ENCODE measurements around the gene CCDC32.

CCDC32 gene

DNA sequence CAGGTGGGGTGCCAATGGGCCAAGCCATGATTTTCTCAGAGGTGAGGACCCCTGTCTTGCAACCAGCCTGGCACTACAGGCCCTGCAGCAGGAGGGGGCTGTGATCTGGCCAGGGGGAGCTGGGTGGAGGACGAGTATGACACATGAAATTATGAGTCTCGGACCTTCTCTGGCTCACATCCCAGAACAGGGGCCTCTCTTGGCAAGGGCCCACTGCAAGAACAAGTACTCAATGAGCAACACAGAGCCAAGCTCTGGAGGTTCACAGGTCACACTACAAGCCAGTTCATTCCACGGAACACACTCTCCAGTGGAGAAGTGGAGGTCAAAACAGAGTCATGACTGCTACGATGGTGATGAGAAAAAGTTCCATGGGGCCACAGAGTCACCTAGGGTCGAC lies 28.3 kb downstream of the CCDC32 start:
- TF ChIP-seq, protein P1, sequence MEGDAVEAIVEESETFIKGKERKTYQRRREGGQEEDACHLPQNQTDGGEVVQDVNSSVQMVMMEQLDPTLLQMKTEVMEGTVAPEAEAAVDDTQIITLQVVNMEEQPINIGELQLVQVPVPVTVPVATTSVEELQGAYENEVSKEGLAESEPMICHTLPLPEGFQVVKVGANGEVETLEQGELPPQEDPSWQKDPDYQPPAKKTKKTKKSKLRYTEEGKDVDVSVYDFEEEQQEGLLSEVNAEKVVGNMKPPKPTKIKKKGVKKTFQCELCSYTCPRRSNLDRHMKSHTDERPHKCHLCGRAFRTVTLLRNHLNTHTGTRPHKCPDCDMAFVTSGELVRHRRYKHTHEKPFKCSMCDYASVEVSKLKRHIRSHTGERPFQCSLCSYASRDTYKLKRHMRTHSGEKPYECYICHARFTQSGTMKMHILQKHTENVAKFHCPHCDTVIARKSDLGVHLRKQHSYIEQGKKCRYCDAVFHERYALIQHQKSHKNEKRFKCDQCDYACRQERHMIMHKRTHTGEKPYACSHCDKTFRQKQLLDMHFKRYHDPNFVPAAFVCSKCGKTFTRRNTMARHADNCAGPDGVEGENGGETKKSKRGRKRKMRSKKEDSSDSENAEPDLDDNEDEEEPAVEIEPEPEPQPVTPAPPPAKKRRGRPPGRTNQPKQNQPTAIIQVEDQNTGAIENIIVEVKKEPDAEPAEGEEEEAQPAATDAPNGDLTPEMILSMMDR (IDR thresholded peaks at IDR 0.05): no peak
- Histone ChIP-seq H3K4me3 (no peak overlapping the region), H3K27ac (no peak overlapping the region)
- no peak for DNase-seq (ENCODE audit: low spot score)

DNA sequence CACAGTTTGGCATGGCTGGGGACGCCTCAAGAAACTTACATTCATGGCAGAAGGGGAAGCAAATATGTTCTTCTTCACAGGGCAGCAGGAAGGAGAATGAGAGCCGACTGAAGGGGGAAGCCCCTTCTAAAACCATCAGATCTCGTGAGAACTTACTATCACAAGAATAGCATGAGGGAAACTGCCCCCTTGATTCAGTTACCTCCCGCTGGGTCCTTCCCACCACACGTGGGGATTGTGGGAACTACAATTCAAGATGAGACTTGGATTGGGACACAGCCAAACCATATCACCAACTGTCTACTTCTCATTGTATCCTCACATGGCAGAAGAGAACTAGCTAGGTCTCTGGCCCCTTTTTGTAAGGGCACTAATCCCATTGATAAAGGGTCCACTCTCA lies 30.5 kb downstream of the CCDC32 start:
- DNase-seq (ENCODE audit: low spot score): no peak
- TF ChIP-seq, protein P1 (IDR thresholded peaks at IDR 0.05): no peak
- no peak overlapping the region for H3K4me3 ChIP-seq

DNA sequence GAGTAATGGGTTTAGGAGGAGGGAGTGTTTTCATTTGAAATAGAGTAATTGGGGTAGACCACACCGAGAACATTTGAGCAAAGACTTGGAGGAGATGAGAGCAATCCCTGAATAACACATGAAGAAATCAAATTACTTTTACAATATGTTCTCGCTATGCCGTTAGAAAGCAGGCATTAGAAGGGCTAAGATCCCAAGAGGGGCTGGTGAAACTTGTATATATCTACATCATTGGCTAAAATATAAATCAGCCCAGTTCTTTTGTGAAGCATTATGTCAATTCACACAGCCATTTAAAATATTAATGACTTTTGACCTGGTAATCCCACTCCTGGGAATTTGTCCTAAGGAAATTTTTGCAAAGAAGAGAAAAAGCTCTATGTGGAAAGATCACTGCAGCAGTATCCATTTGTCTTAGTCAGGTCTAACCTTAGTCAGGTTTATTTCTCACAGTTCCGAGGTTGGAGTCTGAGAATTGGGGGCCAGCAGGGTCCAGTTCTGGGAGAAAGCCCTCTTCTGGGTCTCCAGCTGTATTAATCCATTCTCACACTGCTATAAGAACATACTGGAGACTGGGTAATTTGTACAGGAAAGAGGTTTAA lies 31.0 kb downstream of the CCDC32 start:
- no peak overlapping the region for H3K4me3 ChIP-seq
- H3K27ac ChIP-seq: no peak overlapping the region
- no peak for DNase-seq (ENCODE audit: low spot score)
- TF ChIP-seq, protein P1 (IDR thresholded peaks at IDR 0.05): no peak

More for the DNA sequence above, 30.5 kb downstream of the CCDC32 start:
- H3K27ac ChIP-seq: no peak overlapping the region

DNA sequence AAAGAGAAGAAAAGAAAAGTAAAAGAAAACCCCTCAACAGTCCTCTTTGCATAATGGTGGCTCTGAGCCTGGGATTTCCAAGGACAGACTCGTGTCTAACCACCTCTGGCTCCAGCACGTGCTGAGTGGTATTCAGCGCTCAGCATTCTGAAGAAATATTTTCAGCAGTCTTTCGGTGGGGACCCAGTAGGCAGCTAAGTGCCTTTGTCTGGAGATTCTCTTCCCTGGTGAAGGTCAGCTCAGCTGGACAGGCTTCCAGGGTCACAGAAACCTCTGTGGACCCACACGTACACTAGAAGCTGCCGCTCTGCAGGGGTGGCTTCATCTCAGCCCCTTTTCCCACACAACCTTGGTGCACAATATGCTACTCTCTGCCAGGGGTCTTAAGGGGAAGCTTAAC lies 36.0 kb downstream of the CCDC32 start:
- TF ChIP-seq, protein P1 (IDR thresholded peaks at IDR 0.05): no peak
- no peak overlapping the region for H3K27ac ChIP-seq
- H3K4me3 ChIP-seq: no peak overlapping the region
- no peak for DNase-seq (ENCODE audit: low spot score)

DNA sequence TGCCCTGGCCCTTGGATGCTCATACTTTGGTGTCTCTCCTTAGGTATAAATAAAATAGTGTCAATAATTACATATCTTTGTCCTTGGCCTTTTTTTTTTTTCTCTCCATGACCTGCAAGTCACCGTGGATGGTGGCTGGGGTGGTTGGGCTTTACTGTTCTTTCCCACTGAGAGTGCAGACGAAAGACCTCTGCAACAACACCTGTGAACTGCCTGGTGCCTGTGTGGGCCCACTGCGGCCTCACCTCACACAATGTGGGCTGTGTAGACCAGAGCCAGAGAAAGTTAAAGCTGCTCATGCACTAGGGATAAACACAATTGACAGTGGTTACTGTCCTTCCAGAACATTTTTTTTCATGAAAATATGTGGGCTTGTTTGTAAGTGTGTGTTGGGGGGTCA lies 39.0 kb downstream of the CCDC32 start:
- TF ChIP-seq, protein P1 (IDR thresholded peaks at IDR 0.05): no peak
- DNase-seq (ENCODE audit: low spot score): no peak
- Histone ChIP-seq H3K4me3 (no peak overlapping the region), H3K27ac (no peak overlapping the region)

DNA sequence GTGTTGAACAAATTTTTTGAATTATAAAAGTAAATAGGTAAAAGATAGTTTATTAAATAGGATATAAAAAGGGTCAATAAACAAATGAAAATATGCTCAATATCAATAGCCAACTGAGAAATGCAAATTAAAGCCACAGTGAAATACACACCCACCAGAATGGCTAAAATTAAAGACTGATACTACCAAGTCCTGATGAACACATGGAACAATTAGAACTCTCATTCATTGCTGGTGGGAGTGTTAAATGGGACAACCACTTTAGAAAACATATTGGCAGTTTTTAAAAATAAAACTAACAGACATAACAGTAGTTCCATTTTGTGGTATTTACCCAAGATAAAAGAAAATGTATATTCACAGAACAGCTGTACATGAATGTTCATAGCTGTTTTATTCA lies 41.2 kb downstream of the CCDC32 start:
- H3K4me3 ChIP-seq: no peak overlapping the region
- no peak for DNase-seq (ENCODE audit: low spot score)
- TF ChIP-seq, protein P1 (IDR thresholded peaks at IDR 0.05): no peak
- no peak overlapping the region for H3K27ac ChIP-seq

DNA sequence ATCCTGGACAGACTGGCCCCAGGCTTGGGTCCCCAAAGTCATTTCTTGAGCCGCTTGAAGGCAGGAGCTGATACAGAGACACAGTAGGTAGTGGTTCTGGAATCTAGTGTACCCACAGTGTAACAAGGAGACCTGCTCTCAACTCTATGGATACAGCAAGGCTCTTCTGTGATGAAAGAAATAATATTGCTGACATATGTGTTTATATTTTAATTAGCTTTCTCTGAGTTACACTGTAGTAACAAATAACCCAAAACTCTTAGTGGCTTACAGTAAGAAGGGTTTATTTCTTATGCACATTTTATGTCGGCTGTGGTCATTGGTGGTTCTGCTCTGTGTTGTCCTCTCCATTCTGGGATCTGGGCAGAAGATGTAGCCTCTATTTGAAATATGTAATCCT lies 48.5 kb downstream of the CCDC32 start:
- TF ChIP-seq, protein P1 (IDR thresholded peaks at IDR 0.05): no peak
- no peak for DNase-seq (ENCODE audit: low spot score)
- Histone ChIP-seq H3K27ac (no peak overlapping the region), H3K4me3 (no peak overlapping the region)
